ENCODE measurements around the gene HP1BP3.

The HP1BP3 gene

DNA sequence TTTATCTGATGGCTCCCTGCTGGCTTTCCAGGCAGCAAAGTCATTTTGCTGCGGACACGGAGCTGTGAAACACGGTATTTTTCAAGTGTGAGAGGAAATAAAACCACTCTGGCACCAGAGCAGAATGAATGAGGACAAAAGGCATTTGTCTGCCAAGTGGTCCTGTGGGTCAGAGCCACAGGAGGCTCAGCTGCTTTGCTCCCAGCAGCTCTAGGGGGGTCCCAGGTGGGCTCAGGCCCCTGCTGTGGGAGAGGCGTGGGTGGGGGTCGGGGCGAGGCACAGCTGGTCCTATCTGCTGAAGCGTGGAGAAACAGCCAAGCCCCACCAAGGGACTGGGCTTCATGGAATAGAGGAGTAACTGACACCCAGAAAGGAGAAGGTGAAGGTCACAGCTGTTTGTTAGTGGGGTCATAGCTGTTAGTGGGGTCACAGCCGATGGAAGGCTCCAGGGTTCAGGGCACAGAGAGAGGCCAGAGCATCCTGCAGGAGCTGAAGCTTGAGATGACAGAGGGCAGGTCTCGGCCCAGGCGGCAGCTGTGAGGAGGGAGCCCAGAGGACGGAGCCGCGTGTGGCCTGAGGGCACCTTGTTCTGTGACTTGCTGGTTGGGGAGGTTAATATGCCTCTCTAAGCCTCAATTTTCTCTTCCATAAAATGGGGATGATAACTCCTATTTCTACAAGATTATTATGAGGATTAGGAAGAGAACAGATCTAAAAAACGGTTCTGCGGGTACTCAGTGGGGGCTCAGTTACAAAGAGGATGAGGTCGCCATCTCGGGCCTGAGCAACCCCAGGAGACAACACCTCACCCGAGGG, 76.4 kb downstream of the HP1BP3 start:
- no peak for FAIRE-seq

DNA sequence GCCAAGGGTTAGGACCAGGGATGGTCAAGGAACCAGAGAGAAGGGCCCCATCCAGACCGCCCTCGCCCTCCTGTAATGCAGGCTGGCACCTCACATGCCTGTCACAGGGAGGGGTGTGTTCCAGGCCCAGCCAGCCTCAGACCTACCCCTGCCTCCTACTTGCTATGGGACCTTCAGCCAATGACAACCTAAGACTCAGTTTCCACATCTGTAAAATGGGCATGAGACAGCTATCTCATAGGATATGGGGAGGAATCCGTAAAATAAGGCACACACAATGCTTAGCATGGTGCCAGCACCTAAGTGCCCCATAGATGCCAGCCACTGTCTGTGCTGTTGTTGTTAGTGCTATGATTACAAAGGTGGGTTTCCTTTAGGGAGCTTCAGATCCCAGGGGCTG, 77.2 kb downstream of the HP1BP3 start:
- no peak for FAIRE-seq

- no peak for FAIRE-seq
These were observed 78.2 kb downstream of the HP1BP3 start for GRCh38 chr1:20708891-20709290.

DNA sequence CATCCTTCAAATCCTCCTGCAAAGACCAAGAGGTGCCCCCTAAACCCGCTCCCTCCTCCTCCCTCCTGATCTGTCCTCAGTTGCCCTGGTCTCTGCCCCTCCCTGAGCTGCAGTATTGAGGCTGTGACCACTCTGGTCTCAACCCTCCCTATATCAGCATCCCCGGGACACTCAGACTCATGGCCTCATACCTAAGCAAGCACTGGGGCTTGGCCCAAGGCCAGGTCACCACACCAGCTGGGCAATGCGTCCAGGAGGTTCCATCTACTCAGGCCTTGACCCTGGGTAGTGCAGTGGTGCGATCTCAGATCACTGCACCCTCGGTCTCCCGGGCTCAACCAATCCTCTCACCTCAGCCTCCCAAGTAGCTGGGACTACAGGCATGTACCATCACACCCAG, 79.0 kb downstream of the HP1BP3 start:
- FAIRE-seq: no peak

- no peak for FAIRE-seq
These were observed 80.3 kb downstream of the HP1BP3 start for GRCh38 chr1:20706841-20707240.

GRCh38 chr1:20705203-20705755, 81.8 kb downstream of the HP1BP3 start:
- FAIRE-seq: no peak

DNA sequence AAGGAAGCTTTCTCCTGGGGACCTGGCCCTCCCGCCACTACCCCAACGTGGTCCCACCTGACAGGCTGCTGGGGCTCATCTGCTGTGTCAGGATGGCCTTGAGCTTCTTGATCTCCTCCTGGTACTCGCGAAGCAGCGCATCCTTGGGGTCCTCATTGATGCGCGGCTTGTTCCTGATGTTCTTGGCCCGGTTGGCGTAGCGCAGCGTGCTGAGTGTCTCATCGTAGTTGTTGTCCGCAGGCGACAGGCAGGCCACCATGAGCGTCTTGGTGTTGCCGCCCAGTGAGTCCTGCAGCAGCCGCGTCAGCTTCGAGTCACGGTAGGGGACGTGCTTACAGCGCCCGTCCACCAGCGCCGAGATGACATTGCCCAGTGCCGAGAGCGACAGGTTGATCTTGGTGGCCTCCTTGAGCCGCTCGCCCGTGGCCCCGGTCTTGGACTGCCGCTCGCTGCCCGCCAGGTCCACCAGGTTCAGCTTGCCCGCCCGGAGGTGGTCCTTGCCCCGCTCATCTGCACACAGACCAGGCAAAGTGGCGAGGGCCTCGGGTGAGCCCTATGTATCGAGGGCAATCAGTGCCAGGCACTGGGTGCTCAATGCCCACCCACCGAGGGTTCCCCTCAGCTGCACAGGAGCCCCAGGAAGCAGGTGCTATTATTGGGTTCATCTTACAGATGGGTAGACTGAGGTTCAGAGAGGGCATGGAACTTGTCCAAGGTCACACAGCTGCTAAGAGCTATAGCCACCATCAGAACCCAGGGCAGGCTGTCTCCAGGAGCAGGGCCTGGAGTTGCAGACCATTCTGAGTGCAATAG, 82.5 kb downstream of the HP1BP3 start:
- FAIRE-seq: no peak

GRCh38 chr1:20703124-20703756, 83.9 kb downstream of the HP1BP3 start:
- no peak for FAIRE-seq

GRCh38 chr1:20702416-20702815, 84.7 kb downstream of the HP1BP3 start:
- FAIRE-seq: no peak

GRCh38 chr1:20701847-20702246, 85.3 kb downstream of the HP1BP3 start:
- no peak for FAIRE-seq

- no peak for FAIRE-seq
These were observed 85.7 kb downstream of the HP1BP3 start for GRCh38 chr1:20701446-20701845.

GRCh38 chr1:20700636-20701215, 86.4 kb downstream of the HP1BP3 start:
- no peak for FAIRE-seq

DNA sequence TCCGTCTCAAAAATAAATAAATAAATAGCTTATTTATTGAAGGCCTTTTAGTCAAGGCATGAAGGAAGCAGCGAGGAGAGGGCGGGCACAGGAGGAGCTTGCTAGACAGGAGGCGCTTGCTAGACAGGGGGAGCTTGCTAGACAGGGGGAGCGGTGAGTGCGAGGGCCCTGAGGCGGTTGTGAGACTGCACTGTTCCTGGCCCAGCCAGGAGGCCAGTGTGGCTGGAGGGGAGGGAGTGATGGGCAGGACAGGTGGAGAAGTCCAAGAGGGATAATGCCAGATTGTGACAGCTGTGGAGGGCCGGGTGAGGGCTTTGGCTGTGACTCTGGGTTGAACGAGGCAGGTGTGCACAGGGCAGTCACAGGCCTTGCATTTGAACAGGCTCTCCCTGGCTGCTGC, 87.5 kb downstream of the HP1BP3 start:
- no peak for FAIRE-seq

- FAIRE-seq: no peak
These were observed 88.8 kb downstream of the HP1BP3 start for GRCh38 chr1:20698195-20698910.

DNA sequence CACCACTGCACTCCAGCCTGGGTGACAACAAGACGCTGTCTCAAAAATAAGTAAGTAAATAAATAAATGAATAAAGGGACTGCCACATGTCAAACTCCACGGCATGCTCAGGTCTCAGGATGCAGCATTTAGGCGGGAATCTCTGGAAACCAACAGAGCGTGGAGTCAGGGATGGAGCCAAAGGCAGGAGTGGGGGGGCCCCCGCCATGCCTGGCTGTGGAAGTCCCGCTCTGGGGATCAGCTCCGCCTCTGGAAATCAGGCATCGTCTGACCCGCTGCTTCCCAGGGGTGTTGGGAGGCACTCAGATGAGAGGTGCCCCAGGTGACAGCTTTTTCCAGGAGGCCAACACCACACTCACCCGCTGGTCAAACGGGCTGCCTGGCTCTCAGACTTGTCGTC, 89.5 kb downstream of the HP1BP3 start:
- no peak for FAIRE-seq

GRCh38 chr1:20696397-20697333, 90.4 kb downstream of the HP1BP3 start:
- no peak for FAIRE-seq

- no peak for FAIRE-seq
These were observed 91.6 kb downstream of the HP1BP3 start for GRCh38 chr1:20695515-20695914.

GRCh38 chr1:20693623-20694022, 93.5 kb downstream of the HP1BP3 start:
- no peak for FAIRE-seq
